Hepatocyte (in vitro differentiated cells): ENCODE data around the gene IQCM. TPM values are rescaled to one million over a fixed set of nuclear protein-coding genes. Genes with fewer than 3 reads are reported as not detected.

Source experiments
- DNase-seq: peaks from one replicate; pipeline ENCODE4 v3.0.0-alpha.2; 2016; ENCODE audit warnings: low spot score
- H2AFZ ChIP-seq: fragments of 200-600 bp; sonication (generic); 2 replicates; pipeline ENCODE4 v1.6.0; 2016; ENCODE audit warnings: antibody characterized with exemption, mild to moderate bottlenecking
- H3K27ac ChIP-seq: fragments of 200-600 bp; sonication (generic); 2 replicates; pipeline ENCODE4 v1.5.1; 2016; ENCODE audit warnings: mild to moderate bottlenecking
- H3K27me3 ChIP-seq: fragments of 200-600 bp; sonication (generic); 2 replicates; pipeline ENCODE4 v1.6.1; 2016
- H3K36me3 ChIP-seq: fragments of 200-600 bp; sonication (generic); replicated peaks from 2 replicates; pipeline ENCODE4 v1.5.1; 2016; ENCODE audit warnings: low read depth; ENCODE audit not compliant: insufficient read depth
- H3K4me1 ChIP-seq: fragments of 200-600 bp; sonication (generic); 2 replicates; pipeline ENCODE4 v1.5.1; 2016; ENCODE audit warnings: mild to moderate bottlenecking, moderate library complexity; ENCODE audit not compliant: insufficient read depth
- H3K4me2 ChIP-seq: fragments of 200-600 bp; sonication (generic); 2 replicates; pipeline ENCODE4 v1.6.0; 2016
- H3K4me3 ChIP-seq: fragments of 200-600 bp; sonication (generic); 2 replicates; pipeline ENCODE4 v1.5.1; 2016; ENCODE audit warnings: mild to moderate bottlenecking
- H3K79me2 ChIP-seq: fragments of 200-600 bp; sonication (generic); 2 replicates; pipeline ENCODE4 v1.6.0; 2017; ENCODE audit warnings: mild to moderate bottlenecking
- H3K9me2 ChIP-seq: fragments of 200-600 bp; sonication (generic); replicated peaks from 2 replicates; pipeline ENCODE4 v1.6.0; 2017; ENCODE audit warnings: mild to moderate bottlenecking; ENCODE audit not compliant: insufficient read depth
- H3K9me3 ChIP-seq: fragments of 200-600 bp; sonication (generic); 2 replicates; pipeline ENCODE4 v1.5.1; 2016; ENCODE audit warnings: low read depth, mild to moderate bottlenecking
- H4K20me1 ChIP-seq: fragments of 200-600 bp; sonication (generic); 2 replicates; pipeline ENCODE4 v1.6.0; 2016; ENCODE audit warnings: mild to moderate bottlenecking; ENCODE audit not compliant: insufficient read depth, poor library complexity, severe bottlenecking
- EZH2 ChIP-seq: fragments of 200-600 bp; sonication (generic); IDR thresholded peaks from 2 replicates; pipeline ENCODE4 v1.6.1; 2016; ENCODE audit warnings: antibody characterized with exemption, mild to moderate bottlenecking, borderline replicate concordance
- EZH2phosphoT487 ChIP-seq: fragments of 200-600 bp; sonication (generic); IDR thresholded peaks from one replicate; pipeline ENCODE4 v1.6.1; 2018; ENCODE audit warnings: antibody characterized with exemption, mild to moderate bottlenecking, low read depth, moderate library complexity; ENCODE audit not compliant: unreplicated experiment, severe bottlenecking
- WGBS: methylation state at CpG from one replicate; pipeline ENCODE4 v1.1.6; 2016; ENCODE audit warnings: low lambda C conversion rate; ENCODE audit errors: missing lambda C conversion rate; 5-methylcytosine and 5-hydroxymethylcytosine counted together
- polyA plus RNA-seq: library from polyadenylated mRNA; unstranded; fragments of >200 nt; fragmentation: Nextera tagmentation; extraction: Ambion mirVana; gene quantifications from 2 replicates; pipeline ENCODE4 v1.2.1, GENCODE V29; 2016
- total RNA-seq: library from RNA; depleted of rRNA; stranded (reverse); fragments of >200 nt; gene quantifications from 2 replicates; pipeline ENCODE4 v1.2.3, GENCODE V29; 2014
- TF ChIP-seq, protein P1 (sequence below): fragments of 200-600 bp; sonication (generic); IDR thresholded peaks from 2 replicates; pipeline ENCODE4 v1.5.1; 2016; ENCODE audit warnings: antibody characterized with exemption, mild to moderate bottlenecking; ENCODE audit not compliant: poor library complexity

Gene IQCM
- total and polyA plus RNA-seq, 2 experiments from 2014 or later, result 0.06 to 1.5 TPM

GRCh38 chr4:149553959-149554520, 261.6 kb downstream of the IQCM start:
- 88% methylated on average over 6 of the region's 6 CpGs for WGBS
- Histone ChIP-seq H3K79me2 (no peaks in the 10 kb centered on the region), H3K27me3 (no peaks in the 10 kb centered on the region), H2AFZ (no peak overlapping the region), H3K4me2 (no peak overlapping the region), H3K4me1 (no peaks in the 10 kb centered on the region), H3K9me2 (no peaks in the 10 kb centered on the region), H3K36me3 (no peaks in the 10 kb centered on the region), H4K20me1 (no peaks in the 10 kb centered on the region), H3K9me3 (no peaks in the 10 kb centered on the region), H3K4me3 (no peak overlapping the region), H3K27ac (no peak overlapping the region)
- no peak for TF ChIP-seq EZH2
- TF ChIP-seq, protein P1, sequence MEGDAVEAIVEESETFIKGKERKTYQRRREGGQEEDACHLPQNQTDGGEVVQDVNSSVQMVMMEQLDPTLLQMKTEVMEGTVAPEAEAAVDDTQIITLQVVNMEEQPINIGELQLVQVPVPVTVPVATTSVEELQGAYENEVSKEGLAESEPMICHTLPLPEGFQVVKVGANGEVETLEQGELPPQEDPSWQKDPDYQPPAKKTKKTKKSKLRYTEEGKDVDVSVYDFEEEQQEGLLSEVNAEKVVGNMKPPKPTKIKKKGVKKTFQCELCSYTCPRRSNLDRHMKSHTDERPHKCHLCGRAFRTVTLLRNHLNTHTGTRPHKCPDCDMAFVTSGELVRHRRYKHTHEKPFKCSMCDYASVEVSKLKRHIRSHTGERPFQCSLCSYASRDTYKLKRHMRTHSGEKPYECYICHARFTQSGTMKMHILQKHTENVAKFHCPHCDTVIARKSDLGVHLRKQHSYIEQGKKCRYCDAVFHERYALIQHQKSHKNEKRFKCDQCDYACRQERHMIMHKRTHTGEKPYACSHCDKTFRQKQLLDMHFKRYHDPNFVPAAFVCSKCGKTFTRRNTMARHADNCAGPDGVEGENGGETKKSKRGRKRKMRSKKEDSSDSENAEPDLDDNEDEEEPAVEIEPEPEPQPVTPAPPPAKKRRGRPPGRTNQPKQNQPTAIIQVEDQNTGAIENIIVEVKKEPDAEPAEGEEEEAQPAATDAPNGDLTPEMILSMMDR, result no peak
- TF ChIP-seq EZH2phosphoT487, result no peak
- no peak for DNase-seq

DNA sequence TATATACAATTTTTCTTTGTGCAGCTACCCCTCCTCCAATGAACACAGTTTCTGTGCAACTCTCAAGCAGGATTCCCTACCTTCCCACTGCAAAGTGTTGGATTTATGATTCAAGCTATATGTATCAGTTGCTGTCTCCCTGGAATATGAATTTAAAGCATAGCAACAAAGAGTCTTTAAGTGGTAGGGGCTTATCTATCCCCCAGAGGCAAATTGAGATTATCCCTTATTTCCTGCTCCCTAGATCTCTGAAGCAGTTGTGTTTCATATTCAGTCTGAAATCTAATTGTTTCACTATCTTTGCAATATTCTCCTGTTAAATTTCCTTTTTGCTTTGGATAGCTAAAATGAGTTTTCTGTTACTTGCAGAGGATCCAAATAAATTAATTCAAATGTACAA, 263.0 kb downstream of the IQCM start:
- Histone ChIP-seq H3K4me1 (no peaks in the 10 kb centered on the region), H3K4me3 (no peak overlapping the region), H3K27me3 (no peaks in the 10 kb centered on the region), H2AFZ (no peak overlapping the region), H3K27ac (no peak overlapping the region), H3K79me2 (no peaks in the 10 kb centered on the region), H3K9me3 (no peaks in the 10 kb centered on the region), H3K36me3 (no peaks in the 10 kb centered on the region), H3K4me2 (no peak overlapping the region), H3K9me2 (no peaks in the 10 kb centered on the region), H4K20me1 (no peaks in the 10 kb centered on the region)
- TF ChIP-seq, protein P1, result no peak
- TF ChIP-seq EZH2phosphoT487 (no peak), EZH2 (no peak)
- no peak for DNase-seq

GRCh38 chr4:149549911-149550310, 265.7 kb downstream of the IQCM start:
- Histone ChIP-seq H3K27me3 (no peaks in the 10 kb centered on the region), H3K36me3 (no peaks in the 10 kb centered on the region), H3K4me2 (no peak overlapping the region), H3K27ac (no peak overlapping the region), H3K4me1 (no peaks in the 10 kb centered on the region), H4K20me1 (no peaks in the 10 kb centered on the region), H3K9me3 (no peaks in the 10 kb centered on the region), H3K9me2 (no peaks in the 10 kb centered on the region), H3K4me3 (no peak overlapping the region), H3K79me2 (no peaks in the 10 kb centered on the region), H2AFZ (no peak overlapping the region)
- DNase-seq, result peak; percentile 35
- TF ChIP-seq, protein P1, result peak; percentile 33
- no peak for TF ChIP-seq EZH2

DNA sequence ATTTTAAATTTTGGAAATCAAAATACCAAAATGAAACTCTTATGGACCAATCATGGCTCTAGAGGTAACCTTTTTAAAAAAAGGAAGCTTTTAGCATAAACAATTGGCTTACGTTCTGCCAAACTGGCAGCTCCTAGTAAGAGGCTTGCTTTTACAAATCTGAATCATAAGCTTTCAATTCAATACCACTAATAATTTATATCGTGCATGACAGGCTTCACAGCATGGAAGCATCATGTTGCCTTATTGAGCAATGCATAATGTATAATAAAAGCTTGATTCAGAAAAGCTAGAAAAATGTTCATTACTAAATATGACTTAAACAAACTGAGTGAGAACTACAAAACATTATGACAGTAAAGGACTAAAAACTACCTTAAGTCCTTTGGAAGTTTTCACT, 280.9 kb downstream of the IQCM start:
- Histone ChIP-seq H2AFZ (no peak overlapping the region), H3K9me2 (no peaks in the 10 kb centered on the region), H3K27ac (no peak overlapping the region), H3K9me3 (no peaks in the 10 kb centered on the region), H3K36me3 (no peaks in the 10 kb centered on the region), H3K4me3 (no peak overlapping the region), H3K79me2 (no peaks in the 10 kb centered on the region), H3K4me1 (no peaks in the 10 kb centered on the region), H3K4me2 (no peak overlapping the region), H3K27me3 (no peaks in the 10 kb centered on the region), H4K20me1 (no peaks in the 10 kb centered on the region)
- WGBS, result 76% methylated on average over 2 of the region's 2 CpGs
- TF ChIP-seq EZH2 (no peak), EZH2phosphoT487 (no peak)
- TF ChIP-seq, protein P1, result no peak
- DNase-seq, result no peak
